Keratinocyte (primary cell): ENCODE measurements around the gene MYO16. TPM values are rescaled to one million over a fixed set of nuclear protein-coding genes. Genes with fewer than 3 reads are reported as not detected.

Source experiments
- DNase-seq: peaks from one replicate; pipeline ENCODE4 v3.0.0-alpha.2; 2011; ENCODE audit warnings: low read depth, missing footprints, low spot score
- FAIRE-seq: peaks from 2 replicates; lab custom pipeline; 2011; peaks lifted over from hg19 to GRCh38; lab: Jason Lieb, UNC
- H2AFZ ChIP-seq: 2 replicates; pipeline ENCODE4 v1.6.0; 2012; ENCODE audit warnings: low read length, control low read depth, inconsistent platforms; ENCODE audit not compliant: control insufficient read depth
- H3K27ac ChIP-seq: 2 replicates; pipeline ENCODE4 v1.5.1; 2011; ENCODE audit warnings: low read length; ENCODE audit not compliant: control insufficient read depth, insufficient read depth
- H3K27me3 ChIP-seq: 3 replicates; pipeline ENCODE4 v1.6.0; 2011; ENCODE audit warnings: low read length; ENCODE audit not compliant: control insufficient read depth, insufficient read depth; ENCODE audit errors: extremely low read depth
- H3K36me3 ChIP-seq, 2 experiments: 2 replicates in 1 of 2; 3 replicates in 1 of 2; pipeline ENCODE4 v1.5.1; 2011; ENCODE audit warnings: low read length in 2 of 2, mild to moderate bottlenecking in 1 of 2; ENCODE audit not compliant: control insufficient read depth in 2 of 2, insufficient read depth in 2 of 2; ENCODE audit errors: extremely low read depth in 1 of 2
- H3K4me1 ChIP-seq: 3 replicates; pipeline ENCODE4 v1.5.1; 2011; ENCODE audit warnings: low read length; ENCODE audit not compliant: control insufficient read depth, insufficient read depth; ENCODE audit errors: extremely low read depth
- H3K4me2 ChIP-seq: 3 replicates; pipeline ENCODE4 v1.6.0; 2011; ENCODE audit warnings: low read depth, low read length; ENCODE audit not compliant: control insufficient read depth, insufficient read depth; ENCODE audit errors: extremely low read depth
- H3K4me3 ChIP-seq, 3 experiments: fragments of 200-600 bp in 1 of 3; sonication (generic) in 1 of 3; 2 replicates in 2 of 3; 3 replicates in 1 of 3; pipeline ENCODE4 v1.5.1; 2011 to 2016; ENCODE audit warnings: low read length in 3 of 3, mild to moderate bottlenecking in 3 of 3, control low read depth in 2 of 3, inconsistent platforms in 1 of 3, low read depth in 1 of 3, mixed read lengths in 1 of 3, mixed run types in 1 of 3, moderate library complexity in 1 of 3; ENCODE audit not compliant: control insufficient read depth in 2 of 3, insufficient read depth in 2 of 3; ENCODE audit errors: extremely low read depth in 1 of 3
- H3K79me2 ChIP-seq: 2 replicates; pipeline ENCODE4 v1.6.0; 2012; ENCODE audit warnings: low read length; ENCODE audit not compliant: control insufficient read depth, insufficient read depth
- H3K9ac ChIP-seq: 3 replicates; pipeline ENCODE4 v1.6.0; 2011; ENCODE audit warnings: low read length; ENCODE audit not compliant: control insufficient read depth, insufficient read depth; ENCODE audit errors: extremely low read depth
- H3K9me1 ChIP-seq: 3 replicates; pipeline ENCODE4 v1.6.0; 2011; ENCODE audit warnings: low read length; ENCODE audit not compliant: control insufficient read depth, insufficient read depth; ENCODE audit errors: extremely low read depth
- H3K9me3 ChIP-seq: 2 replicates; pipeline ENCODE4 v1.5.1; 2012; ENCODE audit warnings: low read depth, low read length; ENCODE audit not compliant: control insufficient read depth
- H4K20me1 ChIP-seq: 3 replicates; pipeline ENCODE4 v1.6.0; 2011; ENCODE audit warnings: low read length; ENCODE audit not compliant: control insufficient read depth, insufficient read depth; ENCODE audit errors: extremely low read depth
- CTCF ChIP-seq, 3 experiments: IDR thresholded peaks in 1 of 3; conservative IDR thresholded peaks in 1 of 3; optimal IDR thresholded peaks in 1 of 3; 2 replicates in 2 of 3; 3 replicates in 1 of 3; pipeline versions ENCODE3 to v1.5.1; 2011; ENCODE audit warnings: low read length in 3 of 3, mild to moderate bottlenecking in 3 of 3, moderate library complexity in 2 of 3, control low read depth in 1 of 3, inconsistent platforms in 1 of 3; ENCODE audit not compliant: insufficient read depth in 2 of 3; ENCODE audit errors: extremely low read depth in 1 of 3
- EZH2 ChIP-seq: IDR thresholded peaks from one replicate; pipeline ENCODE4 v1.6.1; 2012; ENCODE audit warnings: inconsistent platforms, mild to moderate bottlenecking, low read length, moderate library complexity
- dilution Hi-C: fragments of 300-500 bp; cut with MboI; formaldehyde crosslinking; loops from one replicate; pipeline ENCODE4 v1.7.0; 2020; ENCODE audit warnings: low sequenced_read_pairs; ENCODE audit not compliant: extremely low pct_ligation_motif_present
- polyA plus RNA-seq, 5 experiments: library from polyadenylated mRNA; depleted of rRNA in 3 of 5; stranded (reverse) in 3 of 5; stranded (forward) in 1 of 5; unstranded in 1 of 5; fragments of >200 nt; gene quantifications; 1 replicate in 1 of 5; 2 replicates in 3 of 5; 3 replicates in 1 of 5; pipeline versions ENCODE4 v1.2.1 to v1.2.3, GENCODE V29; 2011 to 2012; ENCODE audit warnings: missing spikeins in 2 of 5, low read depth in 1 of 5, low replicate concordance in 1 of 5

Gene MYO16
- polyA plus RNA-seq, 1 donor (not counting 4 experiments of a cell fraction or from before 2014, with no cell fraction given), result 0.08 TPM

- peaks cover 86% of the 10 kb centered on the region for H3K4me1 ChIP-seq
- H3K9me3 ChIP-seq, result no peaks in the 10 kb centered on the region
- H3K4me3 ChIP-seq, result no peak overlapping the region
- no peak for TF ChIP-seq EZH2
- TF ChIP-seq CTCF (optimal IDR thresholded peaks at IDR 0.05 in 1 of 3, IDR thresholded peaks at IDR 0.05 in 1 of 3, conservative IDR thresholded peaks at IDR 0.05 in 1 of 3; ENCODE audit: extremely low read depth in 1 of 3, insufficient read depth in 2 of 3, low read length in 3 of 3), result no peak
- H3K4me2 ChIP-seq, result no peak overlapping the region
- H3K27ac ChIP-seq, result peak overlapping the region; percentile 94
- H3K9ac ChIP-seq, result no peak overlapping the region
- no peak overlapping the region for H2AFZ ChIP-seq
- no peaks in the 10 kb centered on the region for H3K27me3 ChIP-seq
- no peaks in the 10 kb centered on the region for H3K36me3 ChIP-seq
- H3K79me2 ChIP-seq, result no peaks in the 10 kb centered on the region
- dilution Hi-C loops, result loop anchor here (5.0 kb wide), 1 partner anchor 39 kb away; no protein-coding TSS in a partner anchor
- DNase-seq (no peak), FAIRE-seq (no peak)
- no peaks in the 10 kb centered on the region for H4K20me1 ChIP-seq
- H3K9me1 ChIP-seq, result no peaks in the 10 kb centered on the region
Observed at GRCh38 chr13:109158383-109158782, 529.0 kb downstream of the MYO16 start.

GRCh38 chr13:109159650-109160309 lies 530.4 kb downstream of the MYO16 start:
- Histone ChIP-seq H3K9me1 (no peaks in the 10 kb centered on the region), H3K79me2 (no peaks in the 10 kb centered on the region), H3K9me3 (no peaks in the 10 kb centered on the region), H3K4me2 (no peak overlapping the region), H3K36me3 (no peaks in the 10 kb centered on the region), H3K4me3 (no peak overlapping the region), H2AFZ (no peak overlapping the region), H4K20me1 (no peaks in the 10 kb centered on the region), H3K9ac (no peak overlapping the region), H3K27ac (peak overlapping the region; percentile 81), H3K27me3 (no peaks in the 10 kb centered on the region), H3K4me1 (peaks cover 75% of the 10 kb centered on the region)
- dilution Hi-C loops, result loop anchor here (5.0 kb wide), 1 partner anchor 38 kb away; no protein-coding TSS in a partner anchor
- TF ChIP-seq CTCF (optimal IDR thresholded peaks at IDR 0.05 in 1 of 3, IDR thresholded peaks at IDR 0.05 in 1 of 3, conservative IDR thresholded peaks at IDR 0.05 in 1 of 3; ENCODE audit: extremely low read depth in 1 of 3, insufficient read depth in 2 of 3, low read length in 3 of 3), result no peak
- DNase-seq, result no peak
- FAIRE-seq, result no peak
